Ascending aorta (tissue), 2 donors: Measurements from ENCODE around the gene BEGAIN. TPM values are rescaled to one million over a fixed set of nuclear protein-coding genes. Genes with fewer than 3 reads are reported as not detected.

ENCODE experiments used
- DNase-seq, 2 donors: peaks; one replicate each; pipeline ENCODE4 v3.0.0-alpha.2; 2019; ENCODE audit warnings: low spot score in 2 of 2
- H3K27ac ChIP-seq, 2 donors: fragments of 200-600 bp; sonication (generic); one replicate each; pipeline ENCODE4 v1.5.1; 2016 to 2017; ENCODE audit warnings: mild to moderate bottlenecking in 1 of 2
- H3K27me3 ChIP-seq: fragments of 200-600 bp; sonication (generic); one replicate; pipeline ENCODE4 v1.5.1; 2017
- H3K36me3 ChIP-seq, 2 donors: fragments of 200-600 bp; sonication (generic); one replicate each; pipeline ENCODE4 v1.5.1; 2016
- H3K4me1 ChIP-seq, 2 donors: fragments of 200-600 bp; sonication (generic); one replicate each; pipeline ENCODE4 v1.5.1; 2016 to 2017; ENCODE audit warnings: mild to moderate bottlenecking in 1 of 2
- H3K4me3 ChIP-seq, 2 donors: fragments of 200-600 bp; sonication (generic); one replicate each; pipeline ENCODE4 v1.5.1; 2016 to 2017; ENCODE audit warnings: mild to moderate bottlenecking in 1 of 2
- H3K9me3 ChIP-seq, 2 donors: fragments of 200-600 bp; sonication (generic); one replicate each; pipeline ENCODE4 v1.5.1; 2016
- CTCF ChIP-seq, 3 experiments: fragments of 200-600 bp in 2 of 3; fragments of 450-650 bp in 1 of 3; sonication (generic) in 2 of 3; IDR thresholded peaks; one replicate each; pipeline ENCODE4 v1.5.1; 2016 to 2019; ENCODE audit warnings: antibody characterized with exemption in 3 of 3, mild to moderate bottlenecking in 1 of 3, moderate library complexity in 1 of 3
- intact Hi-C: fragments of 100-400 bp; cut with DNase I; formaldehyde crosslinking; loops from one replicate; pipeline ENCODE4 v1.15.1; 2023
- total RNA-seq: library from RNA; depleted of rRNA; stranded (reverse); fragments of >200 nt; gene quantifications from one replicate; pipeline ENCODE4 v1.1.0, GENCODE V29; 2016

Gene BEGAIN
- total RNA-seq, 1 donor from 2014 or later: 5.9 TPM

DNA sequence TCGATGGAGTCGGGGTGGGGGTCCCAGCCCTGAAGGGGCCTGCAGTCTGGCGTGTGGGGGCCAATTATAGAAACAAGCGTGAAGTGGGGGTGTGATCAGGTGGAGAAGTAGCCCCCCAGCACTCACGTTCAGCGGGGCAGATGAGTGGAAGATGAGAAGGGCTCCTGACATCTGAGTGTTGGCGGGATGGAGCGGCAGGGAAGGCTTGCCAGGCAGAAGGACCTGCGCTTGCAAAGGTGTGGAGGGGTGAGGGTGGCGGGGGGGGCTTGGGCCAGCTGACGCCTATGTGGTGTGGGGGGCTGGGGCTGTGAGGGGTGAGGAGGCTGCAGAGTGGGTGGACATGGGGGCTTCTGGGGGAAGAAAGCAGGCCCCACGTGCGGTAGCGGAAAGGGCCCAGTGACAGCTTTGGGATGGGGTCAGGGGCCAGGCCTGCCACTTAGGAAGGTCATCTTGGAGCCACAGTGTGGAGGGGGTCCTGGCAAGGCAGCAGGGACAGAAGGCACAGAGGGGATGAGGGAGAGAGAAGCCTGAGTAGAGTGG is 22.2 kb upstream of the BEGAIN start:
- intact Hi-C loops: no loop called here
- H3K4me1 ChIP-seq: no peaks in the 10 kb centered on the region
- H3K27me3 ChIP-seq: no peaks in the 10 kb centered on the region
- DNase-seq: no peak
- H3K27ac ChIP-seq: no peak overlapping the region
- H3K9me3 ChIP-seq: no peaks in the 10 kb centered on the region
- no peak for TF ChIP-seq CTCF (IDR thresholded peaks at IDR 0.05)
- H3K36me3 ChIP-seq: no peaks in the 10 kb centered on the region
- no peak overlapping the region for H3K4me3 ChIP-seq

GRCh38 chr14:100608586-100609330 is 21.5 kb upstream of the BEGAIN start:
- no peaks in the 10 kb centered on the region for H3K4me1 ChIP-seq
- H3K27ac ChIP-seq: no peak overlapping the region
- H3K36me3 ChIP-seq: no peaks in the 10 kb centered on the region
- no peak overlapping the region for H3K4me3 ChIP-seq
- no peaks in the 10 kb centered on the region for H3K27me3 ChIP-seq
- H3K9me3 ChIP-seq: no peaks in the 10 kb centered on the region
- no peak for DNase-seq
- intact Hi-C loops: no loop called here
- no peak for TF ChIP-seq CTCF (IDR thresholded peaks at IDR 0.05)

DNA sequence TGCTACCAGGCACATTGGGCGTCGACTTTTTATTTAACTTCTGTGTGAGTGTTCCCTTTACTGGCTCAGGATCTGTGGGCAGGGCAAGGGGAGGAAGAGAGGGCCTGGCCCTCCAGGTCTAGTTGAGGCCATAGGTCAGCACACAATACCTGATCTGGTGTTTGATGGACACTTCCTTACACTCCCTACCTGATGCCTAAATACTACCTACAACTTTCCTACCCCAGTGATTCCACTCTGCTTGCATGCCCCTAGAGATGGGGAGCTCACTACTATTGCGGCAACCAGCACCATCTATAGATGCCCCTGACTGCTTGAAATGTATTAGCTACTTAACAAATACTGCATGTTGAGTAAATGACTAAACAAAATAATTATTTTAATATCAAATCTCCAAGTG is 20.8 kb upstream of the BEGAIN start:
- TF ChIP-seq CTCF (IDR thresholded peaks at IDR 0.05): no peak
- no peak for DNase-seq
- Histone ChIP-seq H3K27me3 (no peaks in the 10 kb centered on the region), H3K9me3 (no peaks in the 10 kb centered on the region), H3K27ac (no peak overlapping the region), H3K4me1 (no peaks in the 10 kb centered on the region), H3K36me3 (no peaks in the 10 kb centered on the region), H3K4me3 (no peak overlapping the region)
- intact Hi-C loops: no loop called here

- no peaks in the 10 kb centered on the region for H3K27me3 ChIP-seq
- no peak for DNase-seq
- no peak for TF ChIP-seq CTCF (IDR thresholded peaks at IDR 0.05)
Observed at GRCh38 chr14:100607611-100607956, 20.4 kb upstream of the BEGAIN start.

DNA sequence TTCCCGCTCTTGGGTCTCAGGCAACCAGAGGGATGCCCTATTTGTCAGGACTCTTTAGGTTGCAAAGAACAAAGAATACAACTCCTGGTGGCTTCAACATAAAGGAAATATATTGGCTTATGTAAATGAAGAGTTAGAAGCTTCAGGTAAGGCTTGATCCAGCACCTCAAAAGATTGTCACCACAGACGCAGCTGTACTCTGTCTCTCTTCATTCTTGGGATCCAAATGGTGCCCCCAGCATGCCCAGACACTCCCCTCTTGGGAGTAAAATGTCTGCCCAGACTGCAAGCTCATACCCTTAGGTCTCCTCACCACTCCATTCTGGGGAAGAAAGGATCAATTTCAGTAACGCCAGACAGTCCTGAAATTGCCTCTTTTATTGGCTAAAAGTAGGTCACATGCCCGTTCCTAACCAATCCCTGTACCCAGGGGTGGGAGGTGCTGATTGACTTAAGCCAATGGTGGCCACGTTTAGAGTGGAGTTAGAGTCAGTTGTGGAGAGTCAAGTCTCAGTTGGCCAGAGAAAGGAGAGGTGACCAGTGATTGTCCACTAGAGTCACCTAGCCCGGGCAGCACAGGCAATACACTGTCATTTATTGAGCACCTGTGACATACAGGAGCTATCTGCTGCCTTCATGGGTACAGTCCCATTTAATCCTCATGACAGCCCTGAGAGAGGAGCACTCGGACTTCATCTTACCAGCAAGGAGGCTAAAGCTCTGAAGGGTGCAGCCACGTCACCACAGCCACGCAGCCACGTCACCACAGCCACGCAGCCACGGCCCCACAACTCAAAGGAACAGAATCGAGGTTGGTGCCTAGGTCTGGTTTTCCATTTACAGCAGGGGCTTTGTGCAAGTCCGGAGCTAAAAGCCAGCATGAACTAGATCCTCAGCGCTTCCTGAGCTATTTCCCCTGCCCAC is 19.7 kb upstream of the BEGAIN start:
- no peak for TF ChIP-seq CTCF (IDR thresholded peaks at IDR 0.05)
- no peak for DNase-seq
- Histone ChIP-seq H3K27ac (no peak overlapping the region), H3K36me3 (no peaks in the 10 kb centered on the region), H3K4me3 (no peak overlapping the region), H3K4me1 (no peaks in the 10 kb centered on the region), H3K9me3 (peaks cover 0 to 5% of the 10 kb centered on the region in 2 donors), H3K27me3 (no peaks in the 10 kb centered on the region)
- intact Hi-C loops: no loop called here

More at GRCh38 chr14:100607611-100607956, 20.4 kb upstream of the BEGAIN start:
- H3K9me3 ChIP-seq: no peaks in the 10 kb centered on the region
- no peak overlapping the region for H3K27ac ChIP-seq
- no peaks in the 10 kb centered on the region for H3K36me3 ChIP-seq
- intact Hi-C loops: no loop called here
- H3K4me3 ChIP-seq: no peak overlapping the region
- no peaks in the 10 kb centered on the region for H3K4me1 ChIP-seq
